ENCODE measurements around the gene SMIM38. TPM values are rescaled to one million over a fixed set of nuclear protein-coding genes. Genes with fewer than 3 reads are reported as not detected.

The SMIM38 gene
- 1 to 10 TPM in 1 of 4 donors, under 1 TPM in 3; 0.32 to 1.9 (median 0.67) TPM for polyA plus RNA-seq (ENCODE audit: insufficient read length in 4 of 4)

- no peak for DNase-seq (ENCODE audit: low read depth in 4 of 4, low spot score in 3 of 4)
Measured at GRCh38 chr11:69155302-69156234, at the start of gene SMIM38. SMIM38 (plus strand) TSS chr11:69155935; CDS start chr11:69157847, 1,912 bp downstream.

GRCh38 chr11:69106031-69106811 lies 49.5 kb upstream of the SMIM38 start:
- no peak for DNase-seq (ENCODE audit: low read depth in 4 of 4, low spot score in 3 of 4)

GRCh38 chr11:69107413-69107812 lies 48.3 kb upstream of the SMIM38 start:
- no peak for DNase-seq (ENCODE audit: low read depth in 4 of 4, low spot score in 3 of 4)

- no peak for DNase-seq (ENCODE audit: low read depth in 4 of 4, low spot score in 3 of 4)
Measured at GRCh38 chr11:69108030-69108429, 47.7 kb upstream of the SMIM38 start.

- DNase-seq (ENCODE audit: low read depth in 4 of 4, low spot score in 3 of 4) = no peak
Measured at GRCh38 chr11:69108559-69108958, 47.2 kb upstream of the SMIM38 start.

GRCh38 chr11:69109101-69109500 lies 46.6 kb upstream of the SMIM38 start:
- no peak for DNase-seq (ENCODE audit: low read depth in 4 of 4, low spot score in 3 of 4)

- no peak for DNase-seq (ENCODE audit: low read depth in 4 of 4, low spot score in 3 of 4)
Measured at GRCh38 chr11:69110451-69110850, 45.3 kb upstream of the SMIM38 start.

GRCh38 chr11:69111624-69112542 lies 43.9 kb upstream of the SMIM38 start:
- DNase-seq (ENCODE audit: low read depth in 4 of 4, low spot score in 3 of 4) = no peak

GRCh38 chr11:69113226-69113625 lies 42.5 kb upstream of the SMIM38 start:
- no peak for DNase-seq (ENCODE audit: low read depth in 4 of 4, low spot score in 3 of 4)

GRCh38 chr11:69113646-69114340 lies 41.9 kb upstream of the SMIM38 start:
- DNase-seq (ENCODE audit: low read depth in 4 of 4, low spot score in 3 of 4) = no peak

GRCh38 chr11:69114362-69114761 lies 41.4 kb upstream of the SMIM38 start:
- DNase-seq (ENCODE audit: low read depth in 4 of 4, low spot score in 3 of 4) = no peak

GRCh38 chr11:69114811-69115523 lies 40.8 kb upstream of the SMIM38 start:
- no peak for DNase-seq (ENCODE audit: low read depth in 4 of 4, low spot score in 3 of 4)

GRCh38 chr11:69115586-69116560 lies 39.9 kb upstream of the SMIM38 start:
- DNase-seq (ENCODE audit: low read depth in 4 of 4, low spot score in 3 of 4) = peak in 1 of 4 donors; percentile 42

GRCh38 chr11:69116671-69117070 lies 39.1 kb upstream of the SMIM38 start:
- no peak for DNase-seq (ENCODE audit: low read depth in 4 of 4, low spot score in 3 of 4)

- no peak for DNase-seq (ENCODE audit: low read depth in 4 of 4, low spot score in 3 of 4)
Measured at GRCh38 chr11:69119190-69119589, 36.5 kb upstream of the SMIM38 start.

- DNase-seq (ENCODE audit: low read depth in 4 of 4, low spot score in 3 of 4) = no peak
Measured at GRCh38 chr11:69120096-69120875, 35.4 kb upstream of the SMIM38 start.

GRCh38 chr11:69121021-69121420 lies 34.7 kb upstream of the SMIM38 start:
- DNase-seq (ENCODE audit: low read depth in 4 of 4, low spot score in 3 of 4) = no peak

Measured in left renal pelvis (tissue), 4 donors.